Ascending aorta (tissue), 2 donors: Measurements from ENCODE around the gene LRP1B. TPM values are rescaled to one million over a fixed set of nuclear protein-coding genes. Genes with fewer than 3 reads are reported as not detected.

Experiments used
- DNase-seq, 2 donors: peaks; one replicate each; pipeline ENCODE4 v3.0.0-alpha.2; 2019; ENCODE audit warnings: low spot score in 2 of 2
- H3K27ac ChIP-seq, 2 donors: fragments of 200-600 bp; sonication (generic); one replicate each; pipeline ENCODE4 v1.5.1; 2016 to 2017; ENCODE audit warnings: mild to moderate bottlenecking in 1 of 2
- H3K27me3 ChIP-seq: fragments of 200-600 bp; sonication (generic); one replicate; pipeline ENCODE4 v1.5.1; 2017
- H3K36me3 ChIP-seq, 2 donors: fragments of 200-600 bp; sonication (generic); one replicate each; pipeline ENCODE4 v1.5.1; 2016
- H3K4me1 ChIP-seq, 2 donors: fragments of 200-600 bp; sonication (generic); one replicate each; pipeline ENCODE4 v1.5.1; 2016 to 2017; ENCODE audit warnings: mild to moderate bottlenecking in 1 of 2
- H3K4me3 ChIP-seq, 2 donors: fragments of 200-600 bp; sonication (generic); one replicate each; pipeline ENCODE4 v1.5.1; 2016 to 2017; ENCODE audit warnings: mild to moderate bottlenecking in 1 of 2
- H3K9me3 ChIP-seq, 2 donors: fragments of 200-600 bp; sonication (generic); one replicate each; pipeline ENCODE4 v1.5.1; 2016
- intact Hi-C: fragments of 100-400 bp; cut with DNase I; formaldehyde crosslinking; loops from one replicate; pipeline ENCODE4 v1.15.1; 2023
- total RNA-seq: library from RNA; depleted of rRNA; stranded (reverse); fragments of >200 nt; gene quantifications from one replicate; pipeline ENCODE4 v1.1.0, GENCODE V29; 2016
- TF ChIP-seq, protein P1 (sequence below), 3 experiments: fragments of 200-600 bp in 2 of 3; fragments of 450-650 bp in 1 of 3; sonication (generic) in 2 of 3; IDR thresholded peaks; one replicate each; pipeline ENCODE4 v1.5.1; 2016 to 2019; ENCODE audit warnings: antibody characterized with exemption in 3 of 3, mild to moderate bottlenecking in 1 of 3, moderate library complexity in 1 of 3

The LRP1B gene
- total RNA-seq, 1 donor from 2014 or later, result not detected

DNA sequence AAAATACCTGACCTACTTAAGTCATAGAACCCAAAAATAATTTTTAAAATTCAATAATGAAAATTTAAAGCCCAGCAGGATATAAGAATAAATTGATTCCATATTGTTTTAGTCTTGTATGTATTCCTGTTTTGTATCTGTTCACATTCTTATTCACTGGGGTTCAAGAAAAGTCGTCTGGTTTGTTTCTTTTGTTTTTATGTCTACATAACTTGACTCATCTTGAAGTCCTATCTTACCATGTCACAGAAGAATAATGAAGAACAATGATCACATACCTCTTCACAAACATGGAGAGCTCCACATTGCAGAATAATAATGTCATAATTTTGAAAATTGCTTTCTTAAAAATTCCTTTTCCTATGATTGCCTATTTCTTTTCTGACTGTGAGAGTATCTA is 43.4 kb upstream of the LRP1B start:
- DNase-seq, result no peak
- H3K27me3 ChIP-seq, result no peaks in the 10 kb centered on the region
- intact Hi-C loops, result no loop called here
- H3K4me1 ChIP-seq, result no peaks in the 10 kb centered on the region
- no peak overlapping the region for H3K4me3 ChIP-seq
- H3K27ac ChIP-seq, result no peak overlapping the region
- no peaks in the 10 kb centered on the region for H3K36me3 ChIP-seq
- no peaks in the 10 kb centered on the region for H3K9me3 ChIP-seq
- TF ChIP-seq, protein P1, sequence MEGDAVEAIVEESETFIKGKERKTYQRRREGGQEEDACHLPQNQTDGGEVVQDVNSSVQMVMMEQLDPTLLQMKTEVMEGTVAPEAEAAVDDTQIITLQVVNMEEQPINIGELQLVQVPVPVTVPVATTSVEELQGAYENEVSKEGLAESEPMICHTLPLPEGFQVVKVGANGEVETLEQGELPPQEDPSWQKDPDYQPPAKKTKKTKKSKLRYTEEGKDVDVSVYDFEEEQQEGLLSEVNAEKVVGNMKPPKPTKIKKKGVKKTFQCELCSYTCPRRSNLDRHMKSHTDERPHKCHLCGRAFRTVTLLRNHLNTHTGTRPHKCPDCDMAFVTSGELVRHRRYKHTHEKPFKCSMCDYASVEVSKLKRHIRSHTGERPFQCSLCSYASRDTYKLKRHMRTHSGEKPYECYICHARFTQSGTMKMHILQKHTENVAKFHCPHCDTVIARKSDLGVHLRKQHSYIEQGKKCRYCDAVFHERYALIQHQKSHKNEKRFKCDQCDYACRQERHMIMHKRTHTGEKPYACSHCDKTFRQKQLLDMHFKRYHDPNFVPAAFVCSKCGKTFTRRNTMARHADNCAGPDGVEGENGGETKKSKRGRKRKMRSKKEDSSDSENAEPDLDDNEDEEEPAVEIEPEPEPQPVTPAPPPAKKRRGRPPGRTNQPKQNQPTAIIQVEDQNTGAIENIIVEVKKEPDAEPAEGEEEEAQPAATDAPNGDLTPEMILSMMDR (IDR thresholded peaks at IDR 0.05), result no peak

DNA sequence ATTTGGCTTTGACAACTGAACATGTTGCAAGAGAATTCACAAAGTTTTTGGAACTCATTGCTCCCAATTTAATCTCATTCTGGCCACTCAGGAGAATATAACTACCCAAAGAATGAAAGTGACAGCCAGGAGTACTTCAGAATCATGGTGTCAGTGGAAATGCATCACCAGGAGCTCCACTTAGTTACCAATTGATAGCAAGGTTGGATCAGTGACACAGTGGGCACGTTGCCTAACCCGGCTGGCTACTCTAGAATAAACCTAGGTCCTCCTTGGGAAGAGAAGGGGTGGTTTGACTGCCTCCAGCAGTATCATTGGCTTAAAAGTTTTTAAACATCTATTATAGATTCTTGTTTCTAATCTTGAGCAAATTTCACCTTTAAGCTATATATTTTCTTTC is 40.0 kb upstream of the LRP1B start:
- H3K27me3 ChIP-seq, result no peaks in the 10 kb centered on the region
- H3K36me3 ChIP-seq, result no peaks in the 10 kb centered on the region
- no peaks in the 10 kb centered on the region for H3K9me3 ChIP-seq
- H3K27ac ChIP-seq, result no peak overlapping the region
- TF ChIP-seq, protein P1 (IDR thresholded peaks at IDR 0.05), result no peak
- no peak for DNase-seq
- intact Hi-C loops, result no loop called here
- H3K4me3 ChIP-seq, result no peak overlapping the region
- no peaks in the 10 kb centered on the region for H3K4me1 ChIP-seq

DNA sequence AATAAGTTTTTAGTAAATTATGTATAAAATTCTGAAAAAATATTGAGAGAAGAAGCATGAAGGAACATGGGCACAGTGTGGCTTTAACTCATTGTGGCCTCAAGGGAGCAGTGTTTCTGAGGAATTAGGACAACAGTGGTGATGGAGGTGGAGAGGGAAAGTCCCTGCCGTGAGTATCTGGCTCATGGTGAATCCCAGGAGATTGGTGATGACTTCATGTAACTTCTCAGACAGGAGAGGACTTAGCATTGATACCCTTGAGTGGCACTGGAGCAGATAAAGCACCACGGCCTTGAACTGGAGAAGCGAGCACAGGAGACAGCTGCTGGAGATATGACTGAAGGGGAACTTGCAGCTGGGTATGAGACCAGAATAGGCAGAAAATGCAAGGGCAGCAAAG is 35.0 kb upstream of the LRP1B start:
- no peak for DNase-seq
- TF ChIP-seq, protein P1 (IDR thresholded peaks at IDR 0.05), result no peak
- no peaks in the 10 kb centered on the region for H3K36me3 ChIP-seq
- H3K27me3 ChIP-seq, result no peaks in the 10 kb centered on the region
- no peaks in the 10 kb centered on the region for H3K9me3 ChIP-seq
- H3K4me1 ChIP-seq, result no peaks in the 10 kb centered on the region
- no peak overlapping the region for H3K4me3 ChIP-seq
- H3K27ac ChIP-seq, result no peak overlapping the region
- intact Hi-C loops, result no loop called here

DNA sequence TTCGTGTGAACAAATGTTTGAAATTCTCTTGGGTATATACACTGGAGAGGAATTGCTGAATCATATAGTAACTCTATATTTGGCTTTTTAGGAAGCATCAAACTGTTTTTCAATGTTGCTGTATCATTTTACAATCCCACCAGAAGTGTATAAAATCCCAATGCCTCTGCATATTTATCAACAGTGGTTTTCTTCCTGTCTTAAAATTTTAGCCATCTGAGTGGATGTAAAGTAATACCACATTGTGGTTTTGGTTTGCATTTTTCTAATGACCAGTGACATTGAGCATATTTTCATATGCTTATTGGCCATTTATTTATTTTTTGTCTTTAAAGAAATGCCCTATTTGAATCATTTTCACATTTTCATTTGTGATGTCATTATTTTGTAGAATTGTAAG is 22.8 kb upstream of the LRP1B start:
- H3K4me3 ChIP-seq, result no peak overlapping the region
- H3K9me3 ChIP-seq, result no peaks in the 10 kb centered on the region
- TF ChIP-seq, protein P1 (IDR thresholded peaks at IDR 0.05), result no peak
- no peaks in the 10 kb centered on the region for H3K4me1 ChIP-seq
- no peaks in the 10 kb centered on the region for H3K27me3 ChIP-seq
- intact Hi-C loops, result no loop called here
- no peaks in the 10 kb centered on the region for H3K36me3 ChIP-seq
- H3K27ac ChIP-seq, result no peak overlapping the region
- DNase-seq, result no peak

DNA sequence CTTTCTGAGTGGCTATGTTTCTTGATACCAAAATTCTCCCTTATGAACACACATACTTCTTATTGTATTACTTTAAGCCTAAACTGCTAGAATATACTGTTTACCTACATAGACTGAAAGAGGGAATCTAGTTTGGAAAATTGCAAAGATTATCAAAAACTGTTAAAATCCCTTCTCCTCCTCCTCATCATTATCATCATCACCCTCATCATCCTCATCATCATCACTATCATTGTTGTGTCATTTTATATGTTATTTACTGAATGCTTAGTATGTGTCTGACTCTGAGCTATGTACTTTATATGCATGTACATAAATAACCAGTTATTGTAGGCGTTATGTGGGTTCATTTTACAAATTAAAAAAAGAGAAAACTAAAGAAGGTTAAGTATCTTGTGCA is 19.6 kb upstream of the LRP1B start:
- no peaks in the 10 kb centered on the region for H3K27me3 ChIP-seq
- H3K27ac ChIP-seq, result no peak overlapping the region
- H3K9me3 ChIP-seq, result no peaks in the 10 kb centered on the region
- H3K4me1 ChIP-seq, result no peaks in the 10 kb centered on the region
- no peak for DNase-seq
- intact Hi-C loops, result no loop called here
- H3K36me3 ChIP-seq, result no peaks in the 10 kb centered on the region
- no peak overlapping the region for H3K4me3 ChIP-seq
- TF ChIP-seq, protein P1 (IDR thresholded peaks at IDR 0.05), result no peak

DNA sequence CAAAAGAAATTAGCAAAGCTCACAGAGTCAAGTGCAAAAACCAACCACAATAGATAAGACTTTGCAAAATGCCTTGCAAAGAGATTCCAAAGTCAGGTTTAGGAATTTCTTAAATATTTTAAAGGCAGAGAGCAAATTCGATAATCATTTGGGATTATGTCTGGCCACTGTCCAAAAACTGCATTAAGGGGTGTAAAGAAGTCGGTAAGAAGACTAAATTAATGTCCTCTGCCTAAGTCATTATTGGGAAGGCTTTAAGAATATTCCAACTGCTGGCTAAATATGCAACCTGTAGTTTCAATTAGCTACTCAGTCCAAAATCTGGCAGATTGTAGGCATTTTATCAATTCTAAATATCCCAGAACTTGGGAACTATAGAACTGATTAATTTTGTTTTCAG is 13.7 kb upstream of the LRP1B start:
- intact Hi-C loops, result no loop called here
- H3K27me3 ChIP-seq, result no peaks in the 10 kb centered on the region
- H3K27ac ChIP-seq, result no peak overlapping the region
- no peaks in the 10 kb centered on the region for H3K36me3 ChIP-seq
- no peaks in the 10 kb centered on the region for H3K9me3 ChIP-seq
- no peak overlapping the region for H3K4me3 ChIP-seq
- no peak for DNase-seq
- no peaks in the 10 kb centered on the region for H3K4me1 ChIP-seq
- TF ChIP-seq, protein P1 (IDR thresholded peaks at IDR 0.05), result no peak
